WERI-Rb-1 (cell line): ENCODE data around the gene DUSP9.
"Not testable (repeated sequence)": the region's sequence is repeated elsewhere in the genome, so short reads cannot be mapped to it uniquely, and the experiment has no call there.

ENCODE experiments used
- DNase-seq: peaks from one replicate; pipeline ENCODE4 v3.0.0-alpha.2; 2020
- H3K27ac ChIP-seq: fragments of 250-450 bp; sonication (Bioruptor Pico); 2 replicates; pipeline ENCODE4 v1.5.1; 2020; ENCODE audit warnings: mild to moderate bottlenecking, moderate library complexity
- H3K27me3 ChIP-seq: fragments of 250-450 bp; sonication (Bioruptor Pico); 2 replicates; pipeline ENCODE4 v1.5.1; 2021; ENCODE audit warnings: mild to moderate bottlenecking, low read depth, moderate library complexity; ENCODE audit not compliant: insufficient read depth, severe bottlenecking
- H3K36me3 ChIP-seq: fragments of 250-450 bp; sonication (Bioruptor Pico); 2 replicates; pipeline ENCODE4 v1.5.1; 2020; ENCODE audit warnings: mild to moderate bottlenecking, moderate library complexity
- H3K4me3 ChIP-seq: 2 replicates; pipeline ENCODE4 v1.5.1; 2011; ENCODE audit warnings: low read depth, mild to moderate bottlenecking, control low read depth, low read length
- H3K9me3 ChIP-seq: fragments of 250-450 bp; sonication (Bioruptor Pico); 2 replicates; pipeline ENCODE4 v1.5.1; 2021; ENCODE audit warnings: mild to moderate bottlenecking, moderate library complexity; ENCODE audit not compliant: severe bottlenecking
- CTCF ChIP-seq: IDR thresholded peaks from 2 replicates; pipeline ENCODE4 v1.5.1; 2011; ENCODE audit warnings: low read depth, mild to moderate bottlenecking, control low read depth, inconsistent platforms, low read length

DUSP9 gene

GRCh38 chrX:153697924-153698865 is 51.2 kb downstream of the DUSP9 start:
- Histone ChIP-seq H3K4me3 (no peak overlapping the region), H3K27ac (no peak overlapping the region; the same call in 1 of the 2 replicates), H3K9me3 (no peaks in the 10 kb centered on the region), H3K36me3 (peaks cover 34% of the 10 kb centered on the region), H3K27me3 (no peaks in the 10 kb centered on the region)
- no peak for DNase-seq
- no peak for TF ChIP-seq CTCF

- H3K9me3 ChIP-seq, DNase-seq, H3K27ac ChIP-seq, H3K27me3 ChIP-seq, H3K4me3 ChIP-seq: not testable (repeated sequence)
- H3K36me3 ChIP-seq, result peaks cover 36% of the 10 kb centered on the region
Observed at GRCh38 chrX:153699210-153699783, 52.3 kb downstream of the DUSP9 start.

- not testable (repeated sequence) for H3K4me3 ChIP-seq, H3K27ac ChIP-seq, DNase-seq, H3K27me3 ChIP-seq, H3K9me3 ChIP-seq
- H3K36me3 ChIP-seq, result peaks cover 39% of the 10 kb centered on the region
Observed at GRCh38 chrX:153699784-153700371, 52.9 kb downstream of the DUSP9 start.

- no peak for DNase-seq
- no peak overlapping the region for H3K27ac ChIP-seq
- no peaks in the 10 kb centered on the region for H3K27me3 ChIP-seq
- H3K9me3 ChIP-seq, result no peaks in the 10 kb centered on the region
- no peak overlapping the region for H3K4me3 ChIP-seq
- TF ChIP-seq CTCF, result no peak
- H3K36me3 ChIP-seq, result peaks cover 37% of the 10 kb centered on the region
Observed at GRCh38 chrX:153700376-153700945, 53.5 kb downstream of the DUSP9 start.
